OCI-LY1 (cell line): ENCODE results near the gene CHN1.

Source experiments
- H2AFZ ChIP-seq: fragments of 200-600 bp; sonication (generic), shearing (Covaris generic); 2 replicates; pipeline ENCODE4 v1.6.0; 2014; ENCODE audit warnings: antibody characterized with exemption, mild to moderate bottlenecking, low read length
- H3F3A ChIP-seq: fragments of 200-600 bp; sonication (generic), shearing (Covaris generic); 2 replicates; pipeline ENCODE4 v1.6.0; 2014; ENCODE audit warnings: mild to moderate bottlenecking, antibody characterized with exemption, low read length, moderate library complexity; ENCODE audit not compliant: insufficient read depth
- H3K27ac ChIP-seq: fragments of 200-600 bp; sonication (generic); 2 replicates; pipeline ENCODE4 v1.5.1; 2014; ENCODE audit warnings: low read length, mixed run types, mild to moderate bottlenecking, low read depth; ENCODE audit not compliant: poor library complexity, severe bottlenecking
- H3K27me3 ChIP-seq: fragments of 200-600 bp; sonication (generic); 2 replicates; pipeline ENCODE4 v1.6.0; 2014; ENCODE audit warnings: antibody characterized with exemption, mild to moderate bottlenecking, low read length, moderate library complexity; ENCODE audit not compliant: insufficient read depth
- H3K36me3 ChIP-seq: fragments of 200-600 bp; sonication (generic); 2 replicates; pipeline ENCODE4 v1.6.1; 2014; ENCODE audit warnings: mild to moderate bottlenecking, antibody characterized with exemption, low read length, moderate library complexity, mixed read lengths; ENCODE audit not compliant: insufficient read depth
- H3K4me1 ChIP-seq: fragments of 200-600 bp; sonication (generic); 2 replicates; pipeline ENCODE4 v1.5.1; 2014; ENCODE audit warnings: mild to moderate bottlenecking, low read length, moderate library complexity; ENCODE audit not compliant: insufficient read depth, severe bottlenecking
- H3K4me2 ChIP-seq: fragments of 200-600 bp; sonication (generic), shearing (Covaris generic); 2 replicates; pipeline ENCODE4 v1.6.1; 2014; ENCODE audit warnings: low read length
- H3K4me3 ChIP-seq: fragments of 200-600 bp; sonication (generic); 2 replicates; pipeline ENCODE4 v1.5.1; 2014; ENCODE audit warnings: low read length, low read depth, mild to moderate bottlenecking, mixed read lengths; ENCODE audit not compliant: poor library complexity, severe bottlenecking
- H3K79me2 ChIP-seq: fragments of 200-600 bp; shearing (Covaris generic); 2 replicates; pipeline ENCODE4 v1.6.1; 2016; ENCODE audit warnings: mixed run types, low read length, mixed read lengths; ENCODE audit not compliant: insufficient read depth
- H3K9ac ChIP-seq: fragments of 200-600 bp; sonication (generic), shearing (Covaris generic); 2 replicates; pipeline ENCODE4 v1.6.1; 2014; ENCODE audit warnings: mild to moderate bottlenecking, low read length, mixed read lengths
- H3K9me2 ChIP-seq: fragments of 200-600 bp; sonication (generic), shearing (Covaris generic); 2 replicates; pipeline ENCODE4 v1.6.1; 2014; ENCODE audit warnings: low read depth, mild to moderate bottlenecking, low read length, mixed read lengths
- H3K9me3 ChIP-seq: fragments of 200-600 bp; shearing (Covaris generic); 2 replicates; pipeline ENCODE4 v1.6.1; 2014; ENCODE audit warnings: low read length, mixed read lengths
- H4K20me1 ChIP-seq: fragments of 200-600 bp; sonication (generic), shearing (Covaris generic); 2 replicates; pipeline ENCODE4 v1.6.0; 2016; ENCODE audit warnings: mild to moderate bottlenecking, low read length; ENCODE audit not compliant: insufficient read depth
- CTCF ChIP-seq: fragments of 200-600 bp; sonication (generic), shearing (Covaris generic); IDR thresholded peaks from 2 replicates; pipeline ENCODE4 v1.5.1; 2017; ENCODE audit warnings: mild to moderate bottlenecking, antibody characterized with exemption, low read length, moderate library complexity, mixed read lengths
- EZH2 ChIP-seq: fragments of 200-600 bp; sonication (generic), shearing (Covaris generic); IDR thresholded peaks from 2 replicates; pipeline ENCODE4 v1.8.0; 2017; ENCODE audit warnings: borderline replicate concordance, mixed run types, mild to moderate bottlenecking, antibody characterized with exemption, low read length, moderate library complexity, mixed read lengths

Gene CHN1

DNA sequence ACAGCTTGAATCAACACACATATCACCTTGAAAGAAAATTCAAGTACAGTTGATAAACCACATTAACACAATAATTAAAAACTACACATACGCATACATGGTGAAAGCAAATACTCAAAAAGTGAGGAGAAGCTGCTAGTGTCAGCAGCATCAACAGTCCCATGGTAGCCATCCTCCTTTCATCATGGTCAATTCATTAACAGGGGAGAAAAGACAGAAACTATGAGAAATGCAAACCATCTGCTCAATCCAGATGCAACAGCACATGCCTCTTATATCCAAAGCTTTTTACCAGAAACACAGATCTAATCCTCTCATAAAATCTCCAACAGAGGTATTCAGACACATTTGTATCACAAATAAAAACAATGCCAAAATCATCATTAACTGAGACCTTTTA is 159.0 kb downstream of the CHN1 start:
- no peaks in the 10 kb centered on the region for H3K36me3 ChIP-seq
- no peaks in the 10 kb centered on the region for H3K27me3 ChIP-seq
- no peaks in the 10 kb centered on the region for H3K4me1 ChIP-seq
- H3K9ac ChIP-seq, result no peak overlapping the region
- no peak overlapping the region for H3K27ac ChIP-seq
- no peaks in the 10 kb centered on the region for H3K9me3 ChIP-seq
- H4K20me1 ChIP-seq, result no peaks in the 10 kb centered on the region
- H2AFZ ChIP-seq, result no peak overlapping the region
- H3F3A ChIP-seq, result no peaks in the 10 kb centered on the region
- TF ChIP-seq EZH2 (no peak), CTCF (no peak)
- H3K4me2 ChIP-seq, result no peak overlapping the region
- H3K4me3 ChIP-seq, result no peak overlapping the region
- no peaks in the 10 kb centered on the region for H3K9me2 ChIP-seq
- H3K79me2 ChIP-seq, result no peaks in the 10 kb centered on the region

GRCh38 chr2:174844295-174844708 is 160.9 kb downstream of the CHN1 start:
- Histone ChIP-seq H3K9me3 (no peaks in the 10 kb centered on the region), H3K4me1 (no peaks in the 10 kb centered on the region), H4K20me1 (no peaks in the 10 kb centered on the region), H3K9me2 (no peaks in the 10 kb centered on the region), H3K9ac (no peak overlapping the region), H3K4me2 (no peak overlapping the region), H2AFZ (no peak overlapping the region), H3K36me3 (no peaks in the 10 kb centered on the region), H3K4me3 (no peak overlapping the region), H3K79me2 (no peaks in the 10 kb centered on the region), H3K27ac (no peak overlapping the region), H3F3A (no peaks in the 10 kb centered on the region), H3K27me3 (no peaks in the 10 kb centered on the region)
- TF ChIP-seq CTCF (no peak), EZH2 (no peak)

DNA sequence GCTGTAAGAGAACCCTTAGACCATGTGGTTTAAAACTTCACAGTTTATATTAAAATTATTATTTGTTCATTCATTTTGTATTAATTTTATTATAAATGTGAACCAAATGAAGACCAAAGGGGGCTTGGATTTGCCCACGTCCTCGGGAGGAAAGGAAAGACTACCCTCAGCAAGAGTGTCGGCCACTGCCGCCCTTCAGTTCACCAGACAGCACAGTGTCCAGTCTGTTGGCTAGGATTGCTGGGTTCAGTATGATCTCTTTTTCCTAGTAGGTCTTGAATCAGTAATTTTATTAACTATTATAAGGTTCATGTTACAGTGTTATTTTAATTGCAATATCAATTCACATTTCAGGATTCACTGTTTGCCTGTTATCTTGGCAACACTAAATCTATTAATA is 162.7 kb downstream of the CHN1 start:
- H2AFZ ChIP-seq, result no peak overlapping the region
- H3F3A ChIP-seq, result no peaks in the 10 kb centered on the region
- no peaks in the 10 kb centered on the region for H3K36me3 ChIP-seq
- H3K9ac ChIP-seq, result no peak overlapping the region
- no peaks in the 10 kb centered on the region for H3K4me1 ChIP-seq
- no peak overlapping the region for H3K27ac ChIP-seq
- no peaks in the 10 kb centered on the region for H3K9me3 ChIP-seq
- H3K4me3 ChIP-seq, result no peak overlapping the region
- TF ChIP-seq EZH2 (no peak), CTCF (no peak)
- H3K4me2 ChIP-seq, result no peak overlapping the region
- H3K9me2 ChIP-seq, result no peaks in the 10 kb centered on the region
- H4K20me1 ChIP-seq, result no peaks in the 10 kb centered on the region
- no peaks in the 10 kb centered on the region for H3K79me2 ChIP-seq
- H3K27me3 ChIP-seq, result no peaks in the 10 kb centered on the region
